ENCODE measurements around the gene IL4I1.

IL4I1 gene

GRCh38 chr19:49852631-49853126, 44.0 kb downstream of the IL4I1 start:
- DNase-seq (ENCODE audit: extremely low read depth in 1 of 2, low read depth in 1 of 2), result no peak

- no peak for DNase-seq (ENCODE audit: extremely low read depth in 1 of 2, low read depth in 1 of 2)
Measured at GRCh38 chr19:49851456-49852259, 45.0 kb downstream of the IL4I1 start.

GRCh38 chr19:49850487-49851342, 46.0 kb downstream of the IL4I1 start, which contains the start of gene PTOV1:
PTOV1 (plus strand) TSS chr19:49851159.
- peak; percentile 58 to 82 for DNase-seq (ENCODE audit: extremely low read depth in 1 of 2, low read depth in 1 of 2)

- DNase-seq (ENCODE audit: extremely low read depth in 1 of 2, low read depth in 1 of 2), result no peak
Measured at GRCh38 chr19:49850221-49850486, 46.5 kb downstream of the IL4I1 start.

GRCh38 chr19:49849433-49850220, 47.1 kb downstream of the IL4I1 start:
- no peak for DNase-seq (ENCODE audit: extremely low read depth in 1 of 2, low read depth in 1 of 2)

- no peak for DNase-seq (ENCODE audit: extremely low read depth in 1 of 2, low read depth in 1 of 2)
Measured at GRCh38 chr19:49848938-49849337, 47.7 kb downstream of the IL4I1 start.

GRCh38 chr19:49847731-49848696, 48.7 kb downstream of the IL4I1 start:
- no peak for DNase-seq (ENCODE audit: extremely low read depth in 1 of 2, low read depth in 1 of 2)

- DNase-seq (ENCODE audit: extremely low read depth in 1 of 2, low read depth in 1 of 2), result no peak
Measured at GRCh38 chr19:49846408-49846807, 50.3 kb downstream of the IL4I1 start.

- no peak for DNase-seq (ENCODE audit: extremely low read depth in 1 of 2, low read depth in 1 of 2)
Measured at GRCh38 chr19:49845414-49845813, 51.3 kb downstream of the IL4I1 start.

GRCh38 chr19:49844138-49845095, 52.3 kb downstream of the IL4I1 start:
- no peak for DNase-seq (ENCODE audit: extremely low read depth in 1 of 2, low read depth in 1 of 2)

GRCh38 chr19:49843265-49843664, 53.4 kb downstream of the IL4I1 start:
- DNase-seq (ENCODE audit: extremely low read depth in 1 of 2, low read depth in 1 of 2), result no peak

GRCh38 chr19:49840736-49841249, 55.9 kb downstream of the IL4I1 start:
- no peak for DNase-seq (ENCODE audit: extremely low read depth in 1 of 2, low read depth in 1 of 2)

GRCh38 chr19:49840321-49840720, 56.4 kb downstream of the IL4I1 start:
- DNase-seq (ENCODE audit: extremely low read depth in 1 of 2, low read depth in 1 of 2), result no peak

GRCh38 chr19:49839713-49840112, 57.0 kb downstream of the IL4I1 start:
- DNase-seq (ENCODE audit: extremely low read depth in 1 of 2, low read depth in 1 of 2), result no peak

All from activated CD8-positive, alpha-beta memory T cell treated with anti-CD3 and anti-CD28 coated beads for 1 hour (primary cell).